HG02852 (cell line): Measurements from ENCODE around the gene SFTPA2.
"Not testable (repeated sequence)": the region's sequence is repeated elsewhere in the genome, so short reads cannot be mapped to it uniquely, and the experiment has no call there.

Source experiments
- ATAC-seq: cut with Tn5 transposase; IDR thresholded peaks from one replicate; pipeline ENCODE4 v1.9.1; 2021; ENCODE audit warnings: mild to moderate bottlenecking, moderate library complexity; ENCODE audit not compliant: unreplicated experiment

SFTPA2 gene

DNA sequence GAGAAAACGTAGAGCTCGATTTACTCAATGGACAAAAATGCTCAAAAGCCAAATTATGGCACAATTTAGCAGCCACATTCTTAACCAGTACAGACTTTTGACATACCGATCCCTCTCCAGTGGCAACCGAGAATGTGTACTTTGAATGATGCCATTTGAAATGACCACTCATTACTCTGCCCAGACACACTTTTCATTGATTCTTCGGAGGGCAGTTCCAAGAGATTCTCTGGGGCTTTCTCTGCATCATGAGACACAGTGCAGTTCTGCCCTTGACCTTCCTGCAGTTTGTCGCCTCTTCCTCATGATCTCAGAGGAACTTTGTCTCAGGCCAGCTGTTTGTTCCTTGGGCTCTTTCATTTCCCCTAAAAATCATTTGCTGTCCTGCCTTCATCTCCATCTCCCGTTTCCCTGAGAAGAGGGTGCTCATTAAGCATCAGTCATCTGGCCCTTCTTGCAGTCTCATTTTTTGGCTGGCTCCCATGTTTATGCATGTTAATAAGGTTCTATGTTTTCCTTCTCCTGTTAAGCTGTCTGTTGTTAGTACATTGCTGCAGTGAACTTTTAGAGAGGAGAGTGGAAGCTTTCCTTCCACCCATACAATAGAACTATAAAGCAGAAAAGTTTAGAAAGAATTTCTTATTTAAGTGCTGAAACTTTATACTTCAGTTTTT is 43.5 kb downstream of the SFTPA2 start:
- not testable (repeated sequence) for ATAC-seq

DNA sequence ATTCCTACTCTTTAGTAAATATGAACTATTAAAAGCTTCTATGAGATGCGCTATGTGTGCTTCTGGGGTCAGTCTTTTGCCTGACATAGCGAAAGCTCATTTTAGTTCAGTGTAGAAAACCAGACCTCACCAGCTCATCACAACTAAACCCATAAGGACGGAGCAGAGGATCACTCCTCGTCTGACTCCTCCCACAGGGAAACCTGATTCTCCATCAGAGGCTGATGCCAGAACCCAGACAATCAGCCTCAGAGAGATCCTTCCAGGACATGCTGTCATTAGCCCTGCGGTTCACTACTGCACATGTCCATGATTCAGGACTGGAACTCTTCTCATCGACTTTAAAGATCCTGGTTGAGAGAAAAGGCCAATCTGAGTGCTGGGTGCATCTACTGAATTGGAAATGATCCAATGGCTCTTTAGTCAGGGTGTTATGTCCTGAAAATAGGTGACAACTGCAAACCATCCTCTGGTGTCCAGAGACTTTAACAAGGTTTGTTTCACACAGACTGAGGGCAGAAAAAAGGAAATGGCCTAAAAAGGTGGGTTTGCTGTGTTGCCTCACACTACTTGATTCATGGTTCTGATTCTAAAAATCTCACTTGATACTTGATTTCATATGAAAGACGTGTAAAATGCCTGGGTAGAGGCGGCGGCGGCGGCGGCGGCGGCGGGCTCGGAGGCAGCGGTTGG is 48.2 kb downstream of the SFTPA2 start, which contains the start of gene EIF5AL1:
EIF5AL1 (plus strand) TSS at position 643 of the 693 bp plus-strand sequence. CDS start 117 bp downstream, outside the sequence.
- not testable (repeated sequence) for ATAC-seq

DNA sequence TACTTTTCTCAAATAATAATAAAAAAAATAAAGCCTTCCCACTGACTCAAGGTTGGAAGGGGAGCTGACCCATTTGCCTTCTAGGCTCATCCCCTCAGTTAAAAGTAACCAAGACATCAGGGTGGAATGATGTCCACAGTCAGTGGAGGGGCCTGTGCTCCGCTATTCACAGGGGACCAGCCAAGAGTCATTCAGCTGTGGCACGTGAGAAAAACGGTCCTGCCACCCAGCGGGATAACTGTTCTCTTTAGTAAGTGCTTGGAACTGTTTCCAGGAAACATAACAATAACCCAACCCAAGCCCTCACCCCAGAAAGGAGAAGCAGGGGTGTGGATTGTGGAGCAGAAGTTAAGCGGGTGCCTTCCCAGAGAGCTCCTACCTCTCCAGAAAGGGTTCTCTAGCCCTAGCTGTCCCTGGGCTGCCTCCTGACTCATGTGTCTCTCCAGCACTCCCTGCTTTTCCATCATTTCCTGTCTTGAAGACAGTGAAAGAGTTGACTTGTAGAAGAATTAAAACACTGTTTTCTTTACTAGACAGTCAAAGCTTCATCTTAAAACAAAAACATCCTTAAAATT is 50.2 kb downstream of the SFTPA2 start:
- ATAC-seq: not testable (repeated sequence)

DNA sequence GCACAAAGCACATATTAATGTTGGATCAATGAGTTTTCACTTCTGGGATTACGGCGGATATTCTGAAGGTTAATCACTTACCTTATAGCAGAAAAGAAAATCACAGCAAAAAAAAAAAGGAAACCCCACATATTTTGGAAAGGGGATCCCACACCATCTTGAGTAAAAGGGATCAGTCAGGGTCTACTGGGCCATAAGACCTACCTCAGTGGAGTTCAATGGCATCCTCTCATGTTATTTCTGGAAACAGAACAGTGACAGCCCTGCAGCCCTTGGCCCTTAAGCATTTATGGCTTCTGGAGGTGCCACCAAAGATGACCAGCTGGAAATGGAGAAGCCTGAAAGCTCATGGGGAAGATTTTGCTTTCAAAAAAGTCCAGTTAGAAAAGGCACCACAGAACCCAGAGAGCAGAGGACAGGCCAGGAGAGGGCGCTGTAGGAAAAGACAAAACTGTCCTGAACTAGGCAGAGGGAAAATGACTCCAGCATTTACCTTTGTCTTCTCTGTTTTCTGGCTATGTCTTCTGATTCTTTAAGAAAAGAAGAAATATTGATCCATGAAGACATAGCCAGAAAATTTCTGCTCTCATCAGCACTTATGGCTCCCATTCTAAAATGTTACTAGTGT is 50.8 kb downstream of the SFTPA2 start:
- ATAC-seq: not testable (repeated sequence)

DNA sequence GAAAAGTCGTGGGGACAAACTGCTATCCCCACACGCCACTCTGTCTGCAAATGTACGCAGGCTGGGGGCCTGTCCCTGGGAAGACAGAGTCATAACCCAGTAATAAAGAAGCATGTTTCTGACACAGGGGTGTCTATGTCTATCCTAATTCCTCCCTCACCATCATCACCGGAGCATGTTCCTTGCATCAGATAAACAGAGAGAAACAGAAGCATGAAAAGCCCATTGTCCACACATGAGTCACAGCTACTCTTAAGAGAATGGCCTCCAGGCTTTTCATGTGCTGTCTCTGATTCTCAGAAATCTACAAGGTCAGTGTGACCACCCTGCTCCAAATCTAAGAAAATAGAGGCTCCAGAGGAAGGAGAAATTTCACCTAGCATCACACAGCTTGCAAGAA is 52.0 kb downstream of the SFTPA2 start:
- not testable (repeated sequence) for ATAC-seq

DNA sequence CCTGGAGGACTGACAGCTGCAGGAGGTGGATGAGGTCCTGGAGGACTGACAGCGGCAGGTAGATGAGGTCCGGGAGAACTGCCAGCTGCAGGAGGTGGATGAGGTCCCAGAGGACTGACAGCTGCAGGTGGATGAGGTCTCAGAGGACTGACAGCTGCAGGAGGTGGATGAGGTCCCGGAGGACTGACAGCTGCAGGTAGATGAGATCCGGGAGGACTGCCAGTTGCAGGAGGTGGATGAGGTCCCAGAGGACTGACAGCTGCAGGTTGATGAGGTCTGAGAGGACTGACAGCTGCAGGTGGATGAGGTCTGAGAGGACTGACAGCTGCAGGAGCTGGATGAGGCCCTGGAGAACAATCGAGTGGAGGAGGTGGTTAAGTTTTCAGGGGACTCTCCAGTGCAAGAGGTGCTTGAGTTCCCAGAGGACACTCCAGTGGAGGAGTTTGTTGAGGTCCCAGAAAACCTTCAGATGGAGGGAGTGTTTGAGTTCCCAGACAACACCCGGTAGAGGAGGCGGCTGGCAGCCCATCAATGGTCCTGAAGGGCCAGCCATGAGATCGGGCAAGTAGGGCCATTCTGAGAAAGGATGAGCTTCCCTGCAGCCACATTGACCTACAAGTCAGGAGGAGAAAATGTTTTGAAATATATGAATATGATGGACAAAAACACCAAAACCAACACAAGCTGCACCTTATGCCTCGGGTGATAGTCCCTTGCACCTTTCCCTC is 52.6 kb downstream of the SFTPA2 start:
- no peak for ATAC-seq
